HepG2 (cell line): ENCODE measurements around the gene GCNT2. TPM values are rescaled to one million over a fixed set of nuclear protein-coding genes. Genes with fewer than 3 reads are reported as not detected.

Source experiments
- ATAC-seq: fragments of 200-7000 bp; cut with Tn5 transposase; 3 replicates; pipeline ENCODE4 v1.9.1; 2020; ENCODE audit warnings: mild to moderate bottlenecking, moderate library complexity
- BruUV-seq: library from RNA; stranded (reverse); fragments of 400-500 nt; replicated peaks from 2 replicates; lab custom pipeline; 2021; lab: Mats Ljungman, UMichigan
- CTCF ChIA-PET: fragments of 300-600 bp; formaldehyde crosslinking; extraction: SDS; loops from one replicate; lab custom pipeline; 2021; ENCODE audit warnings: low total read pairs, inconsistent platforms, low intra/inter-chr PET ratio; lab: Yijun Ruan, JAX
- POLR2A ChIA-PET: fragments of 350-600 bp; sonication (Branson Sonifier 250); formaldehyde crosslinking; loops from one replicate; lab custom pipeline; 2020; ENCODE audit warnings: antibody characterized with exemption, inconsistent platforms; lab: Yijun Ruan, JAX
- DNase-seq: peaks from one replicate; pipeline ENCODE4 v3.0.0-alpha.2; 2015; ENCODE audit warnings: low spot score
- FAIRE-seq: peaks from 3 replicates; lab custom pipeline; 2011; peaks lifted over from hg19 to GRCh38; lab: Jason Lieb, UNC
- H2AFZ ChIP-seq: one replicate; pipeline ENCODE4 v1.6.1; 2011; ENCODE audit warnings: low read length, inconsistent platforms
- H3K27ac ChIP-seq: fragments of 300-600 bp; 3 replicates; pipeline ENCODE4 v1.8.0; 2011; ENCODE audit warnings: mixed run types, mild to moderate bottlenecking, mixed read lengths, low read length, inconsistent platforms; ENCODE audit not compliant: insufficient read depth; ENCODE audit errors: extremely low read length
- H3K27me3 ChIP-seq, 2 experiments: fragments of 200-600 bp in 1 of 2; 2 replicates in 1 of 2; 3 replicates in 1 of 2; pipeline versions ENCODE4 v1.6.0 to v1.8.0; 2011; ENCODE audit warnings: low read length in 2 of 2, mild to moderate bottlenecking in 2 of 2, moderate library complexity in 2 of 2, inconsistent platforms in 1 of 2; ENCODE audit not compliant: insufficient read depth in 2 of 2, control insufficient read depth in 1 of 2
- H3K36me3 ChIP-seq, 2 experiments: fragments of 200-600 bp in 1 of 2; replicated peaks in 1 of 2; 2 replicates in 1 of 2; 3 replicates in 1 of 2; pipeline versions ENCODE4 v1.5.1 to v1.8.0; 2011; ENCODE audit warnings: low read length in 2 of 2, inconsistent platforms in 1 of 2; ENCODE audit not compliant: insufficient read depth in 2 of 2, control insufficient read depth in 1 of 2
- H3K4me1 ChIP-seq: 2 replicates; pipeline ENCODE4 v1.5.1; 2012; ENCODE audit warnings: low read length, inconsistent platforms; ENCODE audit not compliant: insufficient read depth
- H3K4me2 ChIP-seq: 2 replicates; pipeline ENCODE4 v1.6.0; 2011; ENCODE audit warnings: low read depth, low read length, inconsistent platforms
- H3K4me3 ChIP-seq, 3 experiments: fragments of 200-600 bp in 1 of 3; sonication (generic), shearing (Covaris generic) in 1 of 3; replicated peaks in 1 of 3; 2 replicates each; pipeline ENCODE4 v1.5.1; 2011 to 2016; ENCODE audit warnings: low read length in 3 of 3, inconsistent platforms in 2 of 3, low read depth in 2 of 3, mild to moderate bottlenecking in 2 of 3, control low read depth in 1 of 3, mixed read lengths in 1 of 3; ENCODE audit not compliant: insufficient read depth in 1 of 3
- H3K79me2 ChIP-seq: one replicate; pipeline ENCODE4 v1.6.1; 2011; ENCODE audit warnings: low read length, inconsistent platforms; ENCODE audit not compliant: insufficient read depth
- H3K9ac ChIP-seq: 2 replicates; pipeline ENCODE4 v1.6.0; 2011; ENCODE audit warnings: mild to moderate bottlenecking, low read depth, low read length, inconsistent platforms; ENCODE audit not compliant: insufficient read depth
- H3K9me3 ChIP-seq: 2 replicates; pipeline ENCODE4 v1.5.1; 2012; ENCODE audit warnings: mild to moderate bottlenecking, low read length
- H4K20me1 ChIP-seq: 2 replicates; pipeline ENCODE4 v1.6.0; 2011; ENCODE audit warnings: inconsistent platforms, mild to moderate bottlenecking, low read length, moderate library complexity; ENCODE audit not compliant: insufficient read depth
- HNF4G ChIP-seq, 2 experiments: sonication (generic) in 1 of 2; formaldehyde crosslinking in 1 of 2; IDR thresholded peaks; 2 replicates each; pipeline versions ENCODE4 v1.4.0 to v1.6.1; 2011 to 2020; ENCODE audit warnings: borderline replicate concordance in 2 of 2, low read depth in 2 of 2, mild to moderate bottlenecking in 2 of 2, low read length in 1 of 2, missing genetic modification reagents in 1 of 2, moderate library complexity in 1 of 2
- HNRNPK ChIP-seq: fragments of 200-400 bp; formaldehyde crosslinking; IDR thresholded peaks from 2 replicates; pipeline ENCODE4 v1.6.1; 2018; ENCODE audit warnings: low read length, low read depth, moderate library complexity, mild to moderate bottlenecking; ENCODE audit not compliant: poor library complexity, severe bottlenecking
- HNRNPL ChIP-seq: fragments of 200-400 bp; formaldehyde crosslinking; IDR thresholded peaks from 2 replicates; pipeline ENCODE4 v1.6.1; 2017; ENCODE audit warnings: mild to moderate bottlenecking, low read depth, low read length
- NCOA1 ChIP-seq: sonication (generic); formaldehyde crosslinking; IDR thresholded peaks from 2 replicates; pipeline ENCODE4 v1.9.0; 2021; ENCODE audit warnings: missing genetic modification reagents
- POGZ ChIP-seq: sonication (generic); formaldehyde crosslinking; IDR thresholded peaks from 2 replicates; pipeline ENCODE4 v1.4.0; 2020; ENCODE audit warnings: mild to moderate bottlenecking, missing genetic modification reagents
- RNF2 ChIP-seq: fragments of 450-650 bp; conservative IDR thresholded peaks from 2 replicates; pipeline ENCODE4 v1.6.1; 2016; ENCODE audit warnings: low read depth
- ZNF501 ChIP-seq: sonication (generic); formaldehyde crosslinking; IDR thresholded peaks from 2 replicates; pipeline ENCODE4 v1.5.1; 2020; ENCODE audit warnings: mild to moderate bottlenecking, moderate library complexity, missing genetic modification reagents
- WGBS: methylation state at CpG from one replicate; pipeline ENCODE4 v1.1.6; 2017; ENCODE audit warnings: low lambda C conversion rate; 5-methylcytosine and 5-hydroxymethylcytosine counted together
- in situ Hi-C: cut with HindIII; loops from 2 replicates; pipeline ENCODE4 v1.10.0; 2017; ENCODE audit warnings: low pct_unique_long_range_greater_than_20kb; ENCODE audit not compliant: extremely low pct_ligation_motif_present
- intact Hi-C: fragments of 100-400 bp; cut with micrococcal nuclease; formaldehyde crosslinking; loops from one replicate; pipeline ENCODE4 v1.10.0; 2022; ENCODE audit not compliant: unreplicated experiment
- polyA plus RNA-seq, 8 experiments: library from polyadenylated mRNA; depleted of rRNA in 3 of 8; stranded (reverse) in 7 of 8; unstranded in 1 of 8; fragments of >200 nt; fragmentation: Illumina TruSeq in 4 of 8; extraction: Trizol in 4 of 8; gene quantifications; 2 replicates each; pipeline versions ENCODE4 v1.2.1 to v1.2.3, GENCODE V29; 2011 to 2016; ENCODE audit warnings: low read depth in 4 of 8, missing spikeins in 1 of 8, mixed read lengths in 1 of 8; ENCODE audit not compliant: insufficient read depth in 1 of 8
- total RNA-seq, 5 experiments: library from RNA; depleted of rRNA; stranded (reverse); fragments of >200 nt; fragmentation: Illumina TruSeq; extraction: Trizol; gene quantifications; 2 replicates each; pipeline ENCODE4 v1.2.3, GENCODE V29; 2016; ENCODE audit warnings: low read depth in 1 of 5
- TF ChIP-seq, protein P1 (sequence below): sonication (generic); formaldehyde crosslinking; IDR thresholded peaks from 2 replicates; pipeline ENCODE4 v1.5.0; 2020; ENCODE audit warnings: mild to moderate bottlenecking, low read depth, missing genetic modification reagents, borderline replicate concordance
- TF ChIP-seq, protein P2 (sequence below): sonication (generic); formaldehyde crosslinking; IDR thresholded peaks from 2 replicates; pipeline ENCODE4 v1.8.0; 2022; ENCODE audit warnings: low read depth, missing genetic modification reagents
- TF ChIP-seq, protein P3 (sequence below): sonication (generic); formaldehyde crosslinking; IDR thresholded peaks from 2 replicates; pipeline ENCODE4 v1.5.0; 2020; ENCODE audit warnings: mild to moderate bottlenecking, missing genetic modification reagents
- TF ChIP-seq, protein P4 (sequence below): fragments of 450-650 bp; IDR thresholded peaks from 2 replicates; pipeline ENCODE4 v1.6.1; 2017; ENCODE audit warnings: mild to moderate bottlenecking
- TF ChIP-seq, protein P5 (sequence below): sonication (generic); formaldehyde crosslinking; IDR thresholded peaks from 2 replicates; pipeline ENCODE4 v1.4.0; 2020; ENCODE audit warnings: missing genetic modification reagents, borderline replicate concordance

Gene GCNT2
- total and polyA plus RNA-seq, 2 of the 13 experiments (the other 11 are each of a cell fraction or from before 2014, with no cell fraction given) = 11.8 to 31.9 TPM

GRCh38 chr6:10598084-10598960 lies 77.2 kb downstream of the GCNT2 start:
- peaks cover 6% of the 10 kb centered on the region; the same call in 1 of the 2 replicates for H4K20me1 ChIP-seq
- no peak overlapping the region for H3K4me3 ChIP-seq
- no peaks in the 10 kb centered on the region for H3K27me3 ChIP-seq
- ATAC-seq (no peak), DNase-seq (no peak), FAIRE-seq (no peak)
- 95% methylated on average over 11 of the region's 11 CpGs for WGBS
- no peaks in the 10 kb centered on the region for H3K9me3 ChIP-seq
- H3K27ac ChIP-seq = no peak overlapping the region
- no peak overlapping the region for H3K9ac ChIP-seq
- in situ Hi-C loops (no loop called here), intact Hi-C loops (no loop called here)
- no peaks in the 10 kb centered on the region for H3K36me3 ChIP-seq
- H2AFZ ChIP-seq = no peak overlapping the region
- no peaks in the 10 kb centered on the region for H3K79me2 ChIP-seq
- ChIA-PET POLR2A (no interaction called here), CTCF (no interaction called here)
- no peak overlapping the region for H3K4me2 ChIP-seq
- BruUV-seq = no TSS peak
- peaks cover 14% of the 10 kb centered on the region for H3K4me1 ChIP-seq
- TF ChIP-seq HNF4G (IDR thresholded peaks at IDR 0.05; ENCODE audit: borderline replicate concordance, low read depth, low read length) = no peak
- TF ChIP-seq HNF4G (CRISPR knock-in tag; IDR thresholded peaks at IDR 0.05; ENCODE audit: borderline replicate concordance, low read depth) = no peak
- TF ChIP-seq, protein P1, sequence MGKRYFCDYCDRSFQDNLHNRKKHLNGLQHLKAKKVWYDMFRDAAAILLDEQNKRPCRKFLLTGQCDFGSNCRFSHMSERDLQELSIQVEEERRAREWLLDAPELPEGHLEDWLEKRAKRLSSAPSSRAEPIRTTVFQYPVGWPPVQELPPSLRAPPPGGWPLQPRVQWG (CRISPR knock-in tag) = no peak
- no peak for TF ChIP-seq ZNF501
- TF ChIP-seq, protein P2, sequence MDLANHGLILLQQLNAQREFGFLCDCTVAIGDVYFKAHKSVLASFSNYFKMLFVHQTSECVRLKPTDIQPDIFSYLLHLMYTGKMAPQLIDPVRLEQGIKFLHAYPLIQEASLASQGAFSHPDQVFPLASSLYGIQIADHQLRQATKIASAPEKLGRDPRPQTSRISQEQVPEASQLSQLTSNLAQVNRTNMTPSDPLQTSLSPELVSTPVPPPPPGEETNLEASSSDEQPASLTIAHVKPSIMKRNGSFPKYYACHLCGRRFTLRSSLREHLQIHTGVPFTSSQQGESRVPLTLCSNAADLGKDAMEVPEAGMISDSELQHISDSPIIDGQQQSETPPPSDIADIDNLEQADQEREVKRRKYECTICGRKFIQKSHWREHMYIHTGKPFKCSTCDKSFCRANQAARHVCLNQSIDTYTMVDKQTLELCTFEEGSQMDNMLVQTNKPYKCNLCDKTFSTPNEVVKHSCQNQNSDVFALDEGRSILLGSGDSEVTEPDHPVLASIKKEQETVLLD (CRISPR knock-in tag) = no peak
- TF ChIP-seq HNRNPK = no peak
- TF ChIP-seq, protein P3, sequence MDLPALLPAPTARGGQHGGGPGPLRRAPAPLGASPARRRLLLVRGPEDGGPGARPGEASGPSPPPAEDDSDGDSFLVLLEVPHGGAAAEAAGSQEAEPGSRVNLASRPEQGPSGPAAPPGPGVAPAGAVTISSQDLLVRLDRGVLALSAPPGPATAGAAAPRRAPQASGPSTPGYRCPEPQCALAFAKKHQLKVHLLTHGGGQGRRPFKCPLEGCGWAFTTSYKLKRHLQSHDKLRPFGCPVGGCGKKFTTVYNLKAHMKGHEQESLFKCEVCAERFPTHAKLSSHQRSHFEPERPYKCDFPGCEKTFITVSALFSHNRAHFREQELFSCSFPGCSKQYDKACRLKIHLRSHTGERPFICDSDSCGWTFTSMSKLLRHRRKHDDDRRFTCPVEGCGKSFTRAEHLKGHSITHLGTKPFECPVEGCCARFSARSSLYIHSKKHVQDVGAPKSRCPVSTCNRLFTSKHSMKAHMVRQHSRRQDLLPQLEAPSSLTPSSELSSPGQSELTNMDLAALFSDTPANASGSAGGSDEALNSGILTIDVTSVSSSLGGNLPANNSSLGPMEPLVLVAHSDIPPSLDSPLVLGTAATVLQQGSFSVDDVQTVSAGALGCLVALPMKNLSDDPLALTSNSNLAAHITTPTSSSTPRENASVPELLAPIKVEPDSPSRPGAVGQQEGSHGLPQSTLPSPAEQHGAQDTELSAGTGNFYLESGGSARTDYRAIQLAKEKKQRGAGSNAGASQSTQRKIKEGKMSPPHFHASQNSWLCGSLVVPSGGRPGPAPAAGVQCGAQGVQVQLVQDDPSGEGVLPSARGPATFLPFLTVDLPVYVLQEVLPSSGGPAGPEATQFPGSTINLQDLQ = no peak
- TF ChIP-seq, protein P4, sequence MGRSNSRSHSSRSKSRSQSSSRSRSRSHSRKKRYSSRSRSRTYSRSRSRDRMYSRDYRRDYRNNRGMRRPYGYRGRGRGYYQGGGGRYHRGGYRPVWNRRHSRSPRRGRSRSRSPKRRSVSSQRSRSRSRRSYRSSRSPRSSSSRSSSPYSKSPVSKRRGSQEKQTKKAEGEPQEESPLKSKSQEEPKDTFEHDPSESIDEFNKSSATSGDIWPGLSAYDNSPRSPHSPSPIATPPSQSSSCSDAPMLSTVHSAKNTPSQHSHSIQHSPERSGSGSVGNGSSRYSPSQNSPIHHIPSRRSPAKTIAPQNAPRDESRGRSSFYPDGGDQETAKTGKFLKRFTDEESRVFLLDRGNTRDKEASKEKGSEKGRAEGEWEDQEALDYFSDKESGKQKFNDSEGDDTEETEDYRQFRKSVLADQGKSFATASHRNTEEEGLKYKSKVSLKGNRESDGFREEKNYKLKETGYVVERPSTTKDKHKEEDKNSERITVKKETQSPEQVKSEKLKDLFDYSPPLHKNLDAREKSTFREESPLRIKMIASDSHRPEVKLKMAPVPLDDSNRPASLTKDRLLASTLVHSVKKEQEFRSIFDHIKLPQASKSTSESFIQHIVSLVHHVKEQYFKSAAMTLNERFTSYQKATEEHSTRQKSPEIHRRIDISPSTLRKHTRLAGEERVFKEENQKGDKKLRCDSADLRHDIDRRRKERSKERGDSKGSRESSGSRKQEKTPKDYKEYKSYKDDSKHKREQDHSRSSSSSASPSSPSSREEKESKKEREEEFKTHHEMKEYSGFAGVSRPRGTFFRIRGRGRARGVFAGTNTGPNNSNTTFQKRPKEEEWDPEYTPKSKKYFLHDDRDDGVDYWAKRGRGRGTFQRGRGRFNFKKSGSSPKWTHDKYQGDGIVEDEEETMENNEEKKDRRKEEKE = no peak
- TF ChIP-seq HNRNPL = no peak
- no peak for TF ChIP-seq RNF2
- no peak for TF ChIP-seq POGZ (CRISPR knock-in tag)
- TF ChIP-seq, protein P5, sequence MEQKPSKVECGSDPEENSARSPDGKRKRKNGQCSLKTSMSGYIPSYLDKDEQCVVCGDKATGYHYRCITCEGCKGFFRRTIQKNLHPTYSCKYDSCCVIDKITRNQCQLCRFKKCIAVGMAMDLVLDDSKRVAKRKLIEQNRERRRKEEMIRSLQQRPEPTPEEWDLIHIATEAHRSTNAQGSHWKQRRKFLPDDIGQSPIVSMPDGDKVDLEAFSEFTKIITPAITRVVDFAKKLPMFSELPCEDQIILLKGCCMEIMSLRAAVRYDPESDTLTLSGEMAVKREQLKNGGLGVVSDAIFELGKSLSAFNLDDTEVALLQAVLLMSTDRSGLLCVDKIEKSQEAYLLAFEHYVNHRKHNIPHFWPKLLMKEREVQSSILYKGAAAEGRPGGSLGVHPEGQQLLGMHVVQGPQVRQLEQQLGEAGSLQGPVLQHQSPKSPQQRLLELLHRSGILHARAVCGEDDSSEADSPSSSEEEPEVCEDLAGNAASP = no peak
- no peak for TF ChIP-seq NCOA1 (CRISPR knock-in tag)
